T-cell (primary cell): ENCODE measurements around the gene OPA1. TPM values are rescaled to one million over a fixed set of nuclear protein-coding genes. Genes with fewer than 3 reads are reported as not detected.
A peak's percentile ranks its signal among the peaks of the same experiment; 100 is the strongest.

ENCODE experiments used
- ATAC-seq, 4 experiments: fragments of 200-7000 bp in 3 of 4; fragments of 150-1000 bp in 1 of 4; cut with Tn5 transposase; replicated peaks in 1 of 4; 1 replicate in 3 of 4; 2 replicates in 1 of 4; pipeline ENCODE4 v1.10.0; 2021; ENCODE audit warnings: moderate library complexity in 3 of 4, mild to moderate bottlenecking in 2 of 4, moderate number of reproducible peaks in 1 of 4
- CTCF ChIA-PET, 2 donors: fragments of 300-600 bp; sonication (Branson Sonifier 250); formaldehyde crosslinking; loops; one replicate each; lab custom pipeline; 2022; ENCODE audit warnings: antibody characterized with exemption in 2 of 2; lab: Charles Lee
- POLR2A ChIA-PET, 2 donors: fragments of 300-600 bp; sonication (Branson Sonifier 250); formaldehyde crosslinking; loops; one replicate each; lab custom pipeline; 2022; ENCODE audit warnings: antibody characterized with exemption in 2 of 2; lab: Charles Lee
- DNase-seq, 35 experiments: peaks; one replicate each; pipeline versions ENCODE4 v3.0.0 to v3.0.0-alpha.2; 2013 to 2023
- H3K27ac ChIP-seq: one replicate; pipeline ENCODE4 v1.5.1; 2013; ENCODE audit warnings: low read length
- H3K27me3 ChIP-seq, 2 experiments: replicated peaks in 1 of 2; 1 replicate in 1 of 2; 2 replicates in 1 of 2; pipeline versions ENCODE4 v1.6.1 to v1.7.0; 2013; ENCODE audit warnings: low read length in 1 of 2, mixed read lengths in 1 of 2; ENCODE audit not compliant: control insufficient read depth in 2 of 2, insufficient read depth in 2 of 2; ENCODE audit errors: extremely low read depth in 1 of 2
- H3K36me3 ChIP-seq, 2 donors: 1 replicate in 1 of 2; 2 replicates in 1 of 2; pipeline versions ENCODE4 v1.6.1 to v1.7.0; 2013; ENCODE audit warnings: low read length in 1 of 2; ENCODE audit not compliant: control insufficient read depth in 2 of 2, insufficient read depth in 1 of 2; ENCODE audit errors: extremely low read depth in 1 of 2
- H3K4me1 ChIP-seq, 2 experiments: 1 replicate in 1 of 2; 2 replicates in 1 of 2; pipeline versions ENCODE4 v1.6.1 to v1.7.0; 2013; ENCODE audit warnings: low read length in 2 of 2, mixed read lengths in 1 of 2; ENCODE audit not compliant: insufficient read depth in 2 of 2, control insufficient read depth in 1 of 2; ENCODE audit errors: extremely low read depth in 1 of 2
- H3K4me3 ChIP-seq, 2 donors: 1 replicate in 1 of 2; 2 replicates in 1 of 2; pipeline versions ENCODE4 v1.5.1 to v1.7.0; 2013; ENCODE audit warnings: mild to moderate bottlenecking in 2 of 2, low read length in 1 of 2, moderate library complexity in 1 of 2; ENCODE audit not compliant: control insufficient read depth in 1 of 2; ENCODE audit errors: extremely low read depth in 1 of 2
- H3K9me3 ChIP-seq: 2 replicates; pipeline ENCODE4 v1.7.0; 2013
- H3K27ac Mint-ChIP-seq, 2 donors: one replicate each; pipeline ENCODE4 v1.8.0; 2020 to 2021; ENCODE audit warnings: mild to moderate bottlenecking in 2 of 2, mixed read lengths in 2 of 2
- H3K27me3 Mint-ChIP-seq, 2 donors: one replicate each; pipeline ENCODE4 v1.8.0; 2021 to 2022; ENCODE audit warnings: mixed read lengths in 2 of 2
- H3K36me3 Mint-ChIP-seq: one replicate; pipeline ENCODE4 v1.8.0; 2021; ENCODE audit warnings: mixed read lengths
- H3K4me1 Mint-ChIP-seq, 3 donors: one replicate each; pipeline ENCODE4 v1.8.0; 2020 to 2022; ENCODE audit warnings: mixed read lengths in 3 of 3, mild to moderate bottlenecking in 1 of 3
- H3K4me3 Mint-ChIP-seq, 3 donors: one replicate each; pipeline ENCODE4 v1.8.0; 2020 to 2022; ENCODE audit warnings: mild to moderate bottlenecking in 3 of 3, mixed read lengths in 3 of 3, moderate library complexity in 3 of 3
- H3K9me3 Mint-ChIP-seq, 3 donors: one replicate each; pipeline ENCODE4 v1.8.0; 2020 to 2022; ENCODE audit warnings: mixed read lengths in 3 of 3
- WGBS: methylation state at CpG from one replicate; pipeline ENCODE4 v1.1.5; 2013; ENCODE audit warnings: missing lambda C conversion rate; ENCODE audit not compliant: insufficient coverage; 5-methylcytosine and 5-hydroxymethylcytosine counted together
- total RNA-seq, 35 experiments: library from RNA in 6 of 35; stranded (reverse) in 6 of 35; fragments of 120-200 nt in 1 of 35; gene quantifications; one replicate each; pipeline versions ENCODE4 v1.2.1 to v1.2.4 and lab custom pipeline; 2013 to 2026

OPA1 gene
- total RNA-seq, result 10 to 100 TPM; 40.5 to 56.1 (median 41.9) TPM
- total RNA-seq (2013), result 68.3 TPM
- 80.8 to 251 (median 133) reads per million in 29 experiments for total RNA-seq (lab: John Stamatoyannopoulos, UW)

- ChIA-PET CTCF (interaction anchor here in 1 of 2 donors (0.6 kb wide), 1 partner anchor 1007 kb away, joined by 3 read pairs; no protein-coding TSS in a partner anchor), POLR2A (no interaction called here)
- Mint-ChIP-seq H3K27me3 (no peaks in the 10 kb centered on the region), H3K4me1 (peaks cover 51 to 57% (median 52%) of the 10 kb centered on the region in 3 donors), H3K27ac (peak within 1 kb of the TSS; percentile 90 to 93), H3K9me3 (no peaks in the 10 kb centered on the region), H3K4me3 (peak within 1 kb of the TSS; percentile 89 to 97 (median 95)), H3K36me3 (peaks cover 15% of the 10 kb centered on the region)
- peak; percentile 90 to 95 (median 92) for ATAC-seq
- Histone ChIP-seq H3K27me3 (no peaks in the 10 kb centered on the region), H3K27ac (peak within 1 kb of the TSS; percentile 84), H3K9me3 (no peaks in the 10 kb centered on the region), H3K4me3 (peak within 1 kb of the TSS; percentile 78 to 95), H3K4me1 (peaks cover 11 to 16% of the 10 kb centered on the region in 2 experiments), H3K36me3 (peaks cover 0 to 10% of the 10 kb centered on the region in 2 donors)
- 1% methylated on average over 49 of the region's 55 CpGs for WGBS
- DNase-seq, result peak; percentile 62 to 92 (median 77)
Measured at GRCh38 chr3:193592841-193593667, at the start of gene OPA1. Gene OPA1 (plus strand): TSS chr3:193593208. CDS start chr3:193593378, 170 bp downstream.

- CTCF ChIA-PET, result no interaction called here
- Histone ChIP-seq H3K36me3 (no peaks in the 10 kb centered on the region), H3K4me1 (no peaks in the 10 kb centered on the region), H3K27me3 (no peaks in the 10 kb centered on the region), H3K27ac (no peak overlapping the region), H3K9me3 (no peaks in the 10 kb centered on the region), H3K4me3 (no peak overlapping the region)
- Mint-ChIP-seq H3K36me3 (peaks cover 5% of the 10 kb centered on the region), H3K27me3 (no peaks in the 10 kb centered on the region), H3K9me3 (peaks cover 3 to 14% (median 9%) of the 10 kb centered on the region in 3 donors), H3K4me3 (no peak overlapping the region), H3K4me1 (no peaks in the 10 kb centered on the region), H3K27ac (no peak overlapping the region)
- POLR2A ChIA-PET, result no interaction called here
- DNase-seq, result no peak
- no peak for ATAC-seq
- WGBS, result no CpG with 5 or more reads among the region's 1 CpG
Measured at GRCh38 chr3:193544289-193544688, 48.7 kb upstream of the OPA1 start.

- Histone ChIP-seq H3K36me3 (no peaks in the 10 kb centered on the region), H3K9me3 (no peaks in the 10 kb centered on the region), H3K4me3 (no peak overlapping the region), H3K4me1 (no peaks in the 10 kb centered on the region), H3K27me3 (no peaks in the 10 kb centered on the region), H3K27ac (no peak overlapping the region)
- Mint-ChIP-seq H3K27me3 (no peaks in the 10 kb centered on the region), H3K9me3 (peaks cover 3 to 14% (median 9%) of the 10 kb centered on the region in 3 donors), H3K27ac (no peak overlapping the region), H3K4me3 (no peak overlapping the region), H3K36me3 (peaks cover 5% of the 10 kb centered on the region), H3K4me1 (no peaks in the 10 kb centered on the region)
- no CpG with 5 or more reads among the region's 1 CpG for WGBS
- ATAC-seq (no peak), DNase-seq (no peak)
- POLR2A ChIA-PET, result no interaction called here
- CTCF ChIA-PET, result no interaction called here
Measured at GRCh38 chr3:193545304-193545703, 47.7 kb upstream of the OPA1 start.

- H3K36me3 Mint-ChIP-seq, result peaks cover 7% of the 10 kb centered on the region
- H3K4me1 Mint-ChIP-seq, result no peaks in the 10 kb centered on the region
- ATAC-seq (no peak), DNase-seq (no peak)
- peaks cover 3 to 14% (median 9%) of the 10 kb centered on the region in 3 donors for H3K9me3 Mint-ChIP-seq
- CTCF ChIA-PET, result no interaction called here
- Histone ChIP-seq H3K4me1 (no peaks in the 10 kb centered on the region), H3K9me3 (no peaks in the 10 kb centered on the region), H3K27me3 (no peaks in the 10 kb centered on the region), H3K4me3 (no peak overlapping the region), H3K27ac (no peak overlapping the region), H3K36me3 (no peaks in the 10 kb centered on the region)
- POLR2A ChIA-PET, result no interaction called here
- no peak overlapping the region for H3K4me3 Mint-ChIP-seq
- H3K27ac Mint-ChIP-seq, result no peak overlapping the region
- H3K27me3 Mint-ChIP-seq, result no peaks in the 10 kb centered on the region
Measured at GRCh38 chr3:193546129-193546528, 46.9 kb upstream of the OPA1 start.

- Histone ChIP-seq H3K9me3 (no peaks in the 10 kb centered on the region), H3K4me1 (no peaks in the 10 kb centered on the region), H3K27me3 (no peaks in the 10 kb centered on the region), H3K36me3 (no peaks in the 10 kb centered on the region), H3K4me3 (no peak overlapping the region), H3K27ac (no peak overlapping the region)
- DNase-seq (no peak), ATAC-seq (no peak)
- ChIA-PET CTCF (no interaction called here), POLR2A (no interaction called here)
- H3K27me3 Mint-ChIP-seq, result no peaks in the 10 kb centered on the region
- no peaks in the 10 kb centered on the region for H3K4me1 Mint-ChIP-seq
- WGBS, result 100% methylated on average over 1 of the region's 4 CpGs
- H3K9me3 Mint-ChIP-seq, result peaks cover 3 to 14% (median 9%) of the 10 kb centered on the region in 3 donors
- no peak overlapping the region for H3K27ac Mint-ChIP-seq
- no peak overlapping the region for H3K4me3 Mint-ChIP-seq
- peaks cover 7% of the 10 kb centered on the region for H3K36me3 Mint-ChIP-seq
Measured at GRCh38 chr3:193548406-193548805, 44.6 kb upstream of the OPA1 start.

GRCh38 chr3:193552923-193553322, 40.1 kb upstream of the OPA1 start:
- DNase-seq, result no peak
- ATAC-seq, result no peak
- CTCF ChIA-PET, result no interaction called here
- Mint-ChIP-seq H3K36me3 (peaks cover 2% of the 10 kb centered on the region), H3K27me3 (peaks cover 0 to 1% of the 10 kb centered on the region in 2 donors), H3K27ac (no peak overlapping the region), H3K4me3 (no peak overlapping the region), H3K4me1 (no peaks in the 10 kb centered on the region), H3K9me3 (no peaks in the 10 kb centered on the region)
- Histone ChIP-seq H3K27ac (no peak overlapping the region), H3K27me3 (peaks cover 0 to 4% of the 10 kb centered on the region in 2 experiments), H3K4me1 (no peaks in the 10 kb centered on the region), H3K4me3 (no peak overlapping the region), H3K9me3 (no peaks in the 10 kb centered on the region), H3K36me3 (no peaks in the 10 kb centered on the region)
- no CpG with 5 or more reads among the region's 1 CpG for WGBS
- POLR2A ChIA-PET, result no interaction called here
